GM12891 (cell line): ENCODE results near the gene PGR.

Experiments
- POLR2A ChIP-seq: IDR thresholded peaks from 2 replicates; pipeline ENCODE4 v1.6.1; 2011; ENCODE audit warnings: low read depth, low read length, control low read depth
- TAF1 ChIP-seq: IDR thresholded peaks from 2 replicates; pipeline ENCODE4 v1.6.1; 2011; ENCODE audit warnings: low read depth, low read length, control low read depth

DNA sequence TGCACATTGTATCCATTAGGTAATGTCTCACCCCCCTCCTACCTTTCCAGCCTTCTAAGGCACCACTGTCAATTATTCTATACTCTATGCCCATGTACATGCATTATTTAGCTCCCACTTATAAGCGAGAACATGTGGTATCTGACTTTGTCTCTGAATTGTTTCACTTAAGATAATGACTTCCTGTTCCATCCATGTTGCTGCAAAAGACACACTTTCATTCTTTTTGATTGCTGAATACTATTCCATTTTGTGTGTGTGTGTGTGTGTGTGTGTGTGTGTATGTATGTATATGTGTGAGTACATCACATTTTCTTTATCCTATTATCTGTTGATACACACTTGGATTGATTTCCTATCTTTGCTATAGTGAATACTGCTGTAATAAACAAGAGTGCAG lies 84.2 kb downstream of the PGR start:
- TF ChIP-seq POLR2A (no peak), TAF1 (no peak)
